Raji (cell line): ENCODE data around the gene IGF1R.

Source experiments
- POLR2A ChIP-seq: IDR thresholded peaks from 2 replicates; pipeline ENCODE4 v1.6.1; 2011; ENCODE audit warnings: low read depth, low read length, control low read depth; ENCODE audit not compliant: insufficient read depth

IGF1R gene

DNA sequence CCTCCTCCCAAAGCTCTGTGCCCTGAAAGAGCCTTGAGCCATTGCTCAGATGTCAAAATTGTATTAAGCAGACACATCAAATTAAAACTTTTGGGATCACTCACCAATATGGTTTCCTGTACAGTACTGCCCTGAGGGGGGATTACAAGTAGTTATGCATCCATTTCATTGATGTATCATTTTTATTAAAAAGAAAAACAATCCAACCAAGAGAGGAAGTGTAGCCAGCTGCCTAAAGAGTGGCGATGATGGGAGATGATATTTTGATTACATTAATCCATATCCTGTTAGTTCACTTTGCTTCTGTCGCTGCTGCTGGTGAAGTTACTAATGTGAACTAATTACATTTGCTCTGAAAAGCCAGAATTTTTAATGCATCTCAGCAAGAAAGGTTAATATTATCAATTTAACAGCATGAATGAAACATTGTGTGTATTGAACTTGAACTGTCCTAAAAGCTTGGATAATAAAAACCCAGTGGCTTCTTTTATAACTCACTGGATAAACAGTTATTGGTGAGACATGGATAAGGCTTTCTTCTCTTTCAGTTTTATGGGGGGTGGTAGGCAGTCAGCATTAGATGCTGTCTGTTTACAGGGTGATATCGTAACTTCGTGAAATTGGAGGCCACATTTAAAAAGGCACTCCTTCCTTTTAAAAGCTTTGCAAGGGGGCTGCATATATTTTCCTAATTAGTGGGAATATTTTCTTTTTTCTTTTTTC, 87.7 kb downstream of the IGF1R start:
- TF ChIP-seq POLR2A: no peak

DNA sequence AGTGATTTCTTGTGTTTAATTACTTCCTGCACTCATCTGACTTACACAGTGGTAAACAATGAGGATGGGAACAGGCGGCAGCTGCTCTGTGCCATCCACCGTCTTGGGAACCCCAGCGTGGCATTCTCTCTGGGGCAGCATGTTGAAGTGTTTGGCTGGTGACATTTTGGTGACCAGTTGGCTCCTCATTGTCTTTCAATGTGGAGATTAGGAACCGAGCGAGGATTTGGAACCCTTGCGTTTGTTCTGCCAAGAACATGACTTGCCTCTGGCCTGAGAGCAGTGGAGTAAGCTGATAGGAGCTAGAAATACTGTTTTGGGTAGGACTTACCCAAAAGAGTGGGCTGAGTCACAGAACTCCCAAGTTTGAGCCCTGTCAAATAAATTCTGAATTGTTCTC, 88.8 kb downstream of the IGF1R start:
- TF ChIP-seq POLR2A: no peak

DNA sequence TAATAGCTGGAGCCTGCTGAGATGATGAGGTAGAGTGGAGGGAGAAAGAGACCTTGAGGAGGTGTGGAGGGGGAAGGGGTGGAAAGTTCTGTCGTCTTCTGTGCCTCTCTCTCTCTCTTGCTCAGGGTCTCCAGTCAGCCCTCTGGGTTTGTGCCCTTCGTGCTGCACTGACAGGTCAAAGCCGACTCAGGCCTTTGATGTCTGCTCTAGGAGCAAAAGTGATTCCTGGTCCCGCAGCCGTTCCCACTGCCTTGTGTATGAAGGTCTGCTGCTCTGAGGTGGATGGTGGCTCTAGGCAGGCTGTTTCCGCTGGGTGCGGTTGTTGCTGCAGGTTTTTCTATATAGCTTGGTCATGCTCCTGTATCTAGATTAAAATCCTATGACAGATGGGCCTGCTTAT, 89.4 kb downstream of the IGF1R start:
- TF ChIP-seq POLR2A: no peak

DNA sequence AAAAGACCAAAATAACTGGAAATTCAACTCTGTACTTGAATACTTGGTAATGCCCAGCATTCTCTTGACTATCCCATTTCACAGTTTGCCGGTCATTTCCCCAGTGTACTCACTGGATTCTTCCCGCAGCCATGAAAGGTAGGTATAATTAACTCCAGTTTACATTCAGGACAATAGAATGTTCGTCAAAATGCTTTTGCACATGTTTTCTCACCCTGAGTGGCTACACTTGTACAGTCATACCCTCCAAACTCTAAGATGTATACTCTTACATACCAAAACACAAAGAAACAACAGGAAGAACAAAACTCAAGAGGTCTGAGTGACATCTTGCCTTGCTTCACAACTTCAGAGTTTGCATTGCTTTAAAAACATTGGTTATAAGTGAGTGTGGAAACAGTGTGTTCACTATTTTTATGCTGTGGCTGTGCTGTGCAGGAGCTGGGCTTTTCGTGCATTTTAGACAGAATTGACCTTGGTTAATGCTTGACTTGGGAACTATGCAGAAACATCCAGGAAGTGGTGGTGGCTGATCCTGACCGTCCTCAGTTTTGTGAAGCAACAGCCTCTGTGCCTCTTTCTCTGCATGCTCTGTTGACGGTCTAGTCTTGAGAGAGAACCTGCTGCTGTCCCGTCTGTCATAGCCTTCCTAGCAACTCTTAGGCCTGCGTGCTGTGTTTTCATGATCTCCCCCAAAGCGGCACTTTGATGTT, 90.5 kb downstream of the IGF1R start:
- TF ChIP-seq POLR2A: no peak

DNA sequence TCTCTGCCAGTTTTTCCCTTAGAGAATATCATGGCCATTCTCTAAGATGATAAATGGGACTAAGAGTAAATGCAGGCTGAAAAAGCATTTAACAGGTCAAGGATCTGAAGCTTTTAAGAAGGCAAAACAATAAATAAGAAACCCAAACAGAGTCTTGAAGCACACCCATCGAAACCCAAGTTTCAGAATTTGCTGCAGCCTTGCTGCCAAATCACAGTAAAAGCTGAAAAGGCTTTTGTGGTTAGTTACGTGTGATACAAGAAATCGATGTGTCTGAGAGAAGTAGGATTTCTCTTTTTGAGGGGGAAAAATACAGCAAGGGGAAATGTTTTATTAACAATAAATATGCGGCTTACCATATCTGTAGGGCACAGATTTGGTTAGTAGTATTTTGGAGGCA, 92.0 kb downstream of the IGF1R start:
- no peak for TF ChIP-seq POLR2A

DNA sequence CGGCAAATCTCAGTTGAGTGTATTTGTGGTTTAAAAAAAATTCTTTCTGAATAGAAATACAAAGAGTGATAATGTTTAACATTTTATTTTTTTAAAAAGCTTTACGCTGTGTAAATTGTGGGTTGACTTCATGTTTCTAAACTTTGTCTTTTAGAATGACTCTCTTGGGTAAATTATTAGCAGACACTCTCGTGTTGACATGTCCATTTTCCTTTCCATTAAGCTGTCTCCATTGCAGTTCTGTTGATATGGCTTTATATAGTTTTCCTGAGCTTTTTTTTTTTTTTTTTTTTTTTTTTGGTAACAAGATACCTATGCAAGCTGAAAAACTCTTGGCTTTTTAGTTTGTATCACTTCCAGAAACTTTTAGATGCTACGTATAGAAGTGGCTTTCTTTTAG, 92.6 kb downstream of the IGF1R start:
- TF ChIP-seq POLR2A: no peak

DNA sequence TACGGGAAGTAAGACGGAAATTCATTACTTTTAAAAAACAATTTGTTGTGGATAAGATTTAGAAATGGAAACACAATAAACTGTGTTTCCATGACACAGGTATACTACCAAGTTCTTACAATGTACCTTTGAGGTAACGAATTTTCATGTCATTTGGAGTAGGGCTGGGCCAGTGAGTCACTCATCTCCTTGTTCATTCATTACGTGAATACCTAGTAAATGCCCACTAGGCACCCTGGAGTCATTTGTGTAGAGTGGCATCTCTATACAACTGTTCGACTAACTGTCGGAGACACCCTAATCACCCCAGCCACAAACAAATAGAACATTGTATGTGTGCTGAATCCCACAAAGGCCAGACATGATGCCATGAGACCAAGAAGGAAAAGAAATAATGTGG, 94.8 kb downstream of the IGF1R start:
- TF ChIP-seq POLR2A: no peak

DNA sequence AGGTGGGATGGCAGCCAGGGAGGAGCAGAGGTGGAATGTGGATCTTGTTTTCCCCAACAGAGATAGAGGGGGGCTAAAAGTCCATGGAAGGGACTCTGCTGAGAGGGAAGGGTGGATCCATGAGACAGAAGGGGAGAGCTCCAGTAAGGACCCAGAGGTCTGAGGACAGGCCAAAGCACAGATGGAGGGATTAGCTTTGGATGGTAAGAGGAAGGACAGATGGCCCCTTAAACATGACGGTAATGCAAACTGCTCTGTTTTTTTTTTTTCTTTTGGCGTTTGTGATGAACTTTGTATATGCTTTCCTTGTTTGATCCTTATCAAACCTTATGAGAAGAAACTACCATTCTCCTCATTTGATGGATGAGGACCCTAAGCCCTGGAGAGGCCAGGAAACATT, 96.2 kb downstream of the IGF1R start:
- no peak for TF ChIP-seq POLR2A

DNA sequence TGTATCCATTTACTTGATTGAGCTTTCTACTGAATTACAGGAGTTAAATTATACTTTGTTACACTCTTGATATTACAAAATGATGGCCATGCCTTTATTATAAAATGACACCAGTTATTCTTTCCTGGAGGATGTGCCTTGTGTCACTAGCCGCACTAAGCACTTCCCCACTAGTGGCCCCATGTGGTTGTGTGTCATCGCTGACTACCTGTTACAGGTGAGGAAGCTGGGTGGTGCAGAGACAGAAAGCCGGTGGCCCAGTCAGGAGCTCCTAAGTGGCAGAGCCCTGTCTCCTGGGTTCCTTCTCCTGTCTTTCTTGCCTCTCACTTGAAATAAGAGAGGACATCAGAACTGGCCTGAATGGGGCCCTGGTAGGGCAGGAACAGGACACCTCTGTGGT, 96.8 kb downstream of the IGF1R start:
- no peak for TF ChIP-seq POLR2A

DNA sequence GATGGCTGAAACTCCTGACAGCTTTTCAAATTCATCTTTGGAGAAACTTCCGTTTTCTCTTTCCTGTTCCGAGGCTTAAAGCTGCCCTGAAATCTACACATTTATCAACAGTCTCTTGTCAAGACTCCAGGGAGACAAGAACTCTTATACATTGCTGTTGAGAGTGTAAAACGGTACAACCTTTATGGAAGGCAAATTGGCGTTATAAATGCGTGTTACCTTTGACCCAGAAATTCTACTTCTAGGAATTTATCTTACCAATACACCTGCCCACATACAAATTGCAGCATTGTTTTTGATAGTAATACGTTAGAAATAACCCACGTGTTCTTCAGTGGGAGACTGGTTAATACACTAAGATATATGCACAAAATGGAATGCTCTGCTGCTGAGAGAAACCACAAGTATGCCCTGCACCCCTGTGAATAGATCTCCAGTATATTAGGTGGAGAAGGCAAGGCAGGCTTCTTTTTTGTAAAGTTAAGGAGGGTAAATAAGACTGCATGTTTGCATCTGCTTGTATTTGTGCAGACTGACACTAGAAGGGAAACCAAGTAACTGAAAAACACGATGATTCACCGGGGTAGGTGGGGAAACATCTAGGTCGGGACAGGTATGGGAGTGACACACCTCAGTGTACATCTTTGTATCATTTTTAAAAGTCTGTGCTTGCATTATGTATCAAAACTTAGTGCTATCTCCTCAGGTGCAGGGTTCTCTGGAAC, 97.5 kb downstream of the IGF1R start:
- TF ChIP-seq POLR2A: no peak

DNA sequence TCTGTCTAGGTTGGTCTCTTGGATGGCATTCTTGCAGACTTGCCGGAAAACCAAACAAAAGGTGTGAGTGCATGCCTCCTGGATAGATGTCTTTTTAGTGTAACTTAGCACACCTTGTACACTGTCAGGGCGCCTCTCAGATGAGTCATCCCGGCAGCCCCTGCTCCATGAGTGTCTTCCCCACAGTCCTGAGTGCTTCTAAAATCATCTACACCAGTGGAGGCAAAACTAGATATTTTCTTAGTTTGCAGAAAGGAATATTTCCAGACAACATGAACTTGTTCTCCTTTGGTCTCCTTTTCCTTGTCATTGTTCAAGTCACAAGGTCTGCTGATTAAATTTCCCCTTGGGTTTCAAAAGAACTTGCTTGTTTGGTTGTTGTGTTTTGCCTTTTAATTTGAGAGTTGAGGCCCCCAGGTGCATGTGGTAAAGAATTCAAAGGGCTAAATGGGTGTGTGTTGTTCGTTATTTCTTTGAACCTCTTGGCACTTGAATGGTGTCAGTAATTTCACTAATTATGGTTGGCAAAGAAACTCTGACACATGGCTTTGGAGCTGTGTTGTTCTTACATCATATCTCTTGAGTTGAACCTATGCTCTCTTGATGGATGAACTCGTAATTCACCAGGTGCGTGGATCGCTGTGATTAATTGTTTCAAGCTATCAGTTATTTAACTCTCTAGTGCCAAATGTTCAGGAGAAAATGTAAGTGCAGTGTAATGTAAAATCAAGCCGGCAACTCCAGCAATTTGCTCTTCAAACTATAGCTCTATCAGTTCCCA, 98.2 kb downstream of the IGF1R start:
- no peak for TF ChIP-seq POLR2A

DNA sequence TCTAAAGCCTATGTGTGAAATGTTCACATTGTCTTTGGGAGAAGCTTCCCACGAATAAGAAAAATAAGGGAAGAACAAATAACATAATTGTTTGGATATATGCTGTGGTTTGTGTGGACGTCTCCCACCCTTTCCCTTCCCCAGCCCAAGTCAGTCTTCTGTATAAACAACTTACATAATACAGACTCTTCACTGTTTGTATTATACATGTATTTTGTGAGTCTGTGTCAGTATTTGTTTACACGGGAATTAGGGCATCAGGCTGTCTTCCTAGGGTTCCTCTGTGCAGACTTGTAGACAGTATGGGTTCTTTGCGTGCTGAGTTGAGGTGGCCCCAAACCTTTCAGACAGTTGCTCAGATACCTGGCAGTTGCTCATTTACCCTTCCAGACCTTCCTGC, 103.4 kb downstream of the IGF1R start:
- TF ChIP-seq POLR2A: no peak

DNA sequence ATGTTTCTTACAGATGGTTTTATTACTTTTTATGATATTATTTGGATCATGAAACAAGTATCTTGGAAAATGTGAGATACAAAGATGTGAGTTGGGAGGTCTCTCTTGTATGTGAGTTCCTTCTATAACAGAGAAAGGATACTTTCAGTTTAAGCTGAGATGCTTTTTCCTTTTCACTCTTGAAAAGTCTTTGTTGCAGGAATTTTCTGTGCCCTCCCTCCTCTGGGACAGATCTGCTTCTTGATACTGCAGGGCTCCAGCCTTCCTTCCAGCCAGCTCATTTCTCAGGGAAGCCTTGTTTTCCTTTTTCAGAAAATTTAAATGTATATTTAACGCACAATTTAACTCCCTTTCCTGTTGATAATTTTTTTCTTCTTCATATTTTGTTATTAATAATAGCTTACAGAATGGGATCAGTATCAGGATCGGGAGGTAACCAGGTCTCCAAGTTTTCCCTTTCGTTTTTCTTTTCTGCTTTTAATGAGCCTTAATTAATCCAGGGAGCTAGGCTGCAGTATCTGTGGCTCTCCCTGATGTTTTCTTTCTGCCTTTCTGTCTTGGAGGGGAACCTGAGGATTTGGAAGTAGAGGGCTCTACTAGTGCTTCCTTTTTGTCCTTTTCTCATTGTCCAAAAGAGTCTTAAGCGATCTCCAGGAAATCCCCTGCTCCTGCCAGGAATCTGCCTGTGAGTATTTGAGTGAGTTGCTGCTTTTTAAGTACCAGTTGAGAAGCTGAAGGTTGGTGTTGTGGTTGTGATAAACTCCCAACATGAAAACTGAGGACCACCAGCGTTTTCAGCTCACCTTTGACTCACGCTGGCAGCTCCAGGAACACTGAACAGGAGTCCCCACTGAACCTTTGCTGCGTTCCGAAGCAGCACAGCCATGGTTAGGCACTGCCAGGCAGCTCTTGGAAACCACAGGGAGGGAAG, 105.7 kb downstream of the IGF1R start:
- no peak for TF ChIP-seq POLR2A

DNA sequence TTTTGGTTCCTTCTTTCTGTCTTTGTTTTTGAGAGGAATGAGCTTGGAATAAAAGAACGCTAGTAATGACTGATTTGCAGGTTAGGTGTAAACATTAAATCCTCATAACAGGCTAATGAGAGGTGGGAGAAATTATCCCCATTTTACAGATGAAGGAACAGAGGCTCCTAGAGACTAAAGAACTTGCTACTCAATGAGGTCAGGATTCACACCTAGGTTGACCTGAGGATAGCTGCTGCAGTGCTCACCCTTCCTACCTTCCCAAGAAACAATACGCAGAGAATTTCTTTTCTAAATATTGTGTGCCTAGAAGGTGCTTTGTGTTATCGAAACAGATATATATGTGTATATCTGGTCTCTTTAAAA, 106.3 kb downstream of the IGF1R start:
- TF ChIP-seq POLR2A: no peak

DNA sequence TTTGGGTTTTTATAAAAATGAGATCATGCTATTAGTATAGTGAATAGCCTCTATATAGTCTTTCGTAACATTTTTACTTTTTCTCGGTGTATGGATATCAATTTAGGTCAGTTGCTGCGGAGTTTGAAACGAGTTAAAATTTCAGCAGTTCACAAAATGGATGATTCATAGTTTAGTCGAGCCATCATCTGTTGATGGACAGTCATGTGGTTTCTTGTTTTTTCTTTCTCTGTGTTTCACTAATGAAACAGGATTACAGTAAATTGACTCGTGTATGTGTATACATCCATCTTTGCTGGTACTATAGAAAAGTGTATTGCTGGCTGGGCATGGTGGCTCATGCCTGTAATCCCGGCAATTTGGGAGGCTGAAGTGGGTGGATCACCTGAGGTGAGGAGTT, 106.8 kb downstream of the IGF1R start:
- no peak for TF ChIP-seq POLR2A

DNA sequence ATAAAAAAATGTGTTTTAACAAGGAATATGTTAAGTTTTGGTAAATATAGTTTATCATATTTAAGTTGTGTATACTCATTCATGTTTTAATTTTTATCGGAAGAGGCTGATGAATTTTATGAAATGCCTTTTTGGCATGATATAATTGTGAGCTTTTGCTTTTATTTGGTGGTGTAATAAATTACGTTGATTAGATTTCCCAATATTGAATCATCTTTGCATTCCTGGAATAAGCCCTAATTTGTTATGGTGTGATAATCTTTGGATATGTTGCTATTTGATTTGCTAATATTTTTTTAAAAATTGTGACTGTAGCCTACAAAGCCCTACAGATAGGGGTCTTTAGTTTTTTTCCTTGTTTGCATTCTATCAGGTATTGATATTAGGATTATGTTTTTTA, 107.4 kb downstream of the IGF1R start:
- TF ChIP-seq POLR2A: no peak
